HTERT RPE-1 (cell line): Measurements from ENCODE around the gene EMSY.

Experiments used
- in situ Hi-C: fragments of 300-500 bp; cut with MboI; formaldehyde crosslinking; loops from 4 replicates; pipeline ENCODE4 v1.14.3; 2020; ENCODE audit warnings: low sequenced_read_pairs

EMSY gene

DNA sequence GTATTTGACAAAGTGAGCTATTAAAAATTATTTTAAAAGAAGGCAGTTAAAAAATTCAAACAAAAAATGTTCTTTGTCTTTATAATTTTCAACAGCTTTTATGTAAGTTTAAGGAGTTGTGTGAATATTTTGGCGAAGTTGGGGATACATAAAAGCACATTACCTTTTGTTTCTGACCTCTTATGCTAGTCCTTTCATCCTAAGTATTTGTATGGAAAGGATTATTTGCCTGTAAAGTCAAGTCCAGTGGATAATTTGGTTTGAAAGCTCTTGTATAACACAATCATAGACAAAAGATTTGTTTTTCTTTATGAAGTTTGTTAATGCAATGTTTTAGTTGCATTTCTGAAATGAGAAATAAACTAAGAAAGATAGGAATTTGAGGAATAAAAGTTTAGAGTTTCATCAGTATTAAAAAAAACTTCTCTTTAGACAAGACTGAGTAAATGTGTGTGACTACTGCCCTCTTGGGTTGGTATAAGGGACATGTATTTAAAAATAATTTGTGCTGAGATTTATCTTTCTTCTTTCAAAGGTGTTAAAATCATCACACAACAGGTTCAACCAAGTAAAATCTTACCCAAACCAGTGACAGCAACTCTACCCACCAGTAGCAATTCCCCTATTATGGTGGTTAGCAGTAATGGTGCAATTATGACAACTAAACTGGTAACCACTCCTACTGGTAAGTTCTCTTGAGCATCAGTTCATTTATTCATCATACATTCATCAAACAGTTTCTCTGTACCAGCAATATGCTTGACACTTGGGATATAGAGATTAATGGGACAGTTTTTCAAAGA is 68.2 kb downstream of the EMSY start:
- in situ Hi-C loops = no loop called here

DNA sequence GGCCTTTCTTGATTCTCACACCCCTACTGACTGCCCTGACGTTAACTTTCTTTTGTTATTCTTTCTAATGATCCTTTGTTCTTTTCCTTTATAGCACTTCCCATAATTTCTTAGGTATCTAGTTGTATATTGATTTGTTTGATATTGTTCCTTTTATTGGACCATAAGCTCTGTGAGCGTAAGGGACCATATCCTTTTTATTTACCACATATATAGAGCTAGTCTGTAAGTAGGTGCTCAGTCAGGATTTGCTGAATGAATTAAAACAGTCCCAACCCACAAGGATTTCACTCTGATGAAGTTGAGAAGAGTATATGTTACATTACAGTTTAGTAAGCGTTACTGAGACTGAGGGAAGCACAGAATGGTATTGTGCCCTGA is 68.8 kb downstream of the EMSY start:
- in situ Hi-C loops = no loop called here

DNA sequence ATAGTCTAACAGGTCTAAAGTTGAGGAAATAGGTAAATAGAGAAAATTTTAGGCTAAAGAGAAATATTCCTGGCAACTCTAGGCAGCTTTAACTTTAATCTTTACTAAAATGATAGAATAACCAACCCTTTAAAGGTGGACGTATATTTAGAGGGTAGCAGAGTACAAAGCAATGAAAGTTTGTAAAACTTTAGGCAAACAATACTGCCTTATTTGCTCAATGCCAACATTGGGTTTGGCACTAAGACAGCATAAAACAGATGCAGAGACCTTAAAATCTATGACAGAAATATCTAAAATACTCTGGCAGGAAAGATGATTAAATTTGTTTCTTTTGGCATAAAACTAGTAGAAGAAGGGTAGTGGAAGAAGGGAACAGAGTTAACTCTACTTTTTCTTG is 70.7 kb downstream of the EMSY start:
- in situ Hi-C loops = no loop called here

DNA sequence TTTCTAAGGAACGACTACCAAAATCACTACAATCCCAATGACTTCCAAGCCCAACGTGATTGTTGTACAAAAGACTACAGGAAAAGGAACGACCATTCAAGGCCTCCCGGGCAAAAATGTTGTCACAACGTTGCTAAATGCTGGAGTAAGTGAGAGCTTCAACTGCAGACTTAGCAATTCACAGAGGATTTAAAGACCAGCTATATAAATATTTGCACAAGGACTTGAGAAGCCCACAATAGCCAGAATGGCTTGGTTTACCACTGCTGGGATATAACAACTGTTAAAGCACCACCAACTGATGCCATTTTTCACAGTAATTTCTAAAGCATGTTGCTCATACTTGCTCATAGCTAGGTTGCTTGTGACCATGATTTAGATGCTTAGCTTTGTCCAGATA is 78.3 kb downstream of the EMSY start:
- in situ Hi-C loops = no loop called here

DNA sequence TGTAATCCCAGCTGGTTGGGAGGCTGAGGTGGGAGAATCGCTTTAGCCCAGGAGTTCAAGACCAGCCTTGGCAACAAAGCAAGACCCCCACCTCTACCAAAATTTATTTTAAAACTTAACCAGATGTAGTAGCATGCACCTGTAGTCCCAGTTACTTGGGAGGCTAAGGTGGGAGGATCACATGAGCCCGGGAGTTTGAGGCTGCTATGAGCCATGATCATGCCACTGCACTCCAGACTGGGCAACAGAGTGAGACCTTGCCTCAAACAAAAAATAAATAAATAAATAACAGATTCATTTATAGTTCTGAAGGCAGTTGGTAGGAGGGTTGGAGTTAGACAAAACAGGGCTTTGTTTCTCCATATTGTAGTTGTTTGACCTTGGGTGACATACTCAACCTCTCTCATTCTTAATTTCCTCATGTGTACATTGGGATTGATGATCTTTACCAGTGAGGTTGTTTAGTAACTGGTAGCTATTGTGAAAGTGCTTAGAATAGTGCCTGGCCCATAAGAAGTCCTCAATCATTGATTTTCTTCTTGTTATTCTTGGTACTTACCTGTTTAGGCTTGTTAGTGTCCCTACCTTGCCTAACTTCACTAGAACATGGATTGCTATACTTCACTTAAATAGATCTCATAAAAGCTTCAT is 79.1 kb downstream of the EMSY start:
- in situ Hi-C loops = no loop called here

DNA sequence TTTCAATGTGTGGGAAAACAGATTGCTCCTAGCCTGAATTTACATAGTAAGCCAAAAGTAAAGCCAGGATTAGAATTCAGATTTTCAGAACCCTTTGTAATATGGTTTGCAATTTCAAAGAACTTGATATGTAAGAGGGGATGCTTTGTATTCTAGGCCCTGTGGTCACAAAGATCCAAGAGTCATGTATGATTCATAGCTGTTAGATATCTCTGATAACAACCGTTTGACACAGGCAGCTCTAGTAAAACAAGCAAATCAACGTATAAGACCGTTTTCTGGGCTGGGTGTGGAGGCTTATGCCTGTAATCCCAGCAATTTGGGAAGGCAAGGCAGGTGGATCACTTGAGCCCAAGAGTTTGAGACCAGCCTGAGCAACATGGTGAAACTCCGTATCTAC is 79.6 kb downstream of the EMSY start:
- in situ Hi-C loops = no loop called here

DNA sequence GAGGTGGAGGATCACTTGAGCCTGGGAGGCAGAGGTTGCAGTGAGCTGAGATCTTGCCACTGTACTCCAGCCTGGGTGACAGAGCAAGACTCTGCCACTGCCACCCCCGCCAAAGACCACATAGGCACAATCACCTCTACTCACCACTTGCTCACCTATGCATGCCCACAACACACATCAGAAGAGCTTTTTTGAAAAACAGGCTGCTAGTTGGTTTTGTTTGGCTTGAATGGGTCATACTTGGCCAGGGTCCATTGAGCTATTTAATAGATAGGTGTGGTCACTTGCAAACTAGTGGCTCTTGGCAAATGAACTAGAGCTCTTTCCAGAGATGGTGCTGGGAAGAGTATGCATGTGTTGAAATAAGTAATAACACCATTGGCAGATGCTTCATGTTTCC is 80.1 kb downstream of the EMSY start:
- in situ Hi-C loops = no loop called here

DNA sequence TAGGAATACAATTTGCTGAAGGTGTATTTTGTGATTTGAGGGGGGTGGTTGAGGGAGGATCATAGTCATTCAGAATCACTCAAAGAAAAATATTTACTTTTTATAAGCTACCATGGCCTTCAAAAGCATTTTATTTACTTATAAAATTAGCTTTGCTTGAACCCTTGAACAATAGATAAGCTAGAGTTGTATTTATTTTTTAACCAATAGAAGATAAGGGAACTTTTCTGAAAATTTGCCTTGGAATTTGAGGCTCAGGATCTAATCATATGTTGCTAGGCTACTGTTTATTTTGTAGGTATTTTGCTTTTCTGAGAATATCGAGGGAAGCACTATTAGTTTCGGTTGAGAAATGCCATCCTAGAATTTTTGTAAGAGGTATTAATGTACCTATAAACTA is 82.1 kb downstream of the EMSY start:
- in situ Hi-C loops = no loop called here

DNA sequence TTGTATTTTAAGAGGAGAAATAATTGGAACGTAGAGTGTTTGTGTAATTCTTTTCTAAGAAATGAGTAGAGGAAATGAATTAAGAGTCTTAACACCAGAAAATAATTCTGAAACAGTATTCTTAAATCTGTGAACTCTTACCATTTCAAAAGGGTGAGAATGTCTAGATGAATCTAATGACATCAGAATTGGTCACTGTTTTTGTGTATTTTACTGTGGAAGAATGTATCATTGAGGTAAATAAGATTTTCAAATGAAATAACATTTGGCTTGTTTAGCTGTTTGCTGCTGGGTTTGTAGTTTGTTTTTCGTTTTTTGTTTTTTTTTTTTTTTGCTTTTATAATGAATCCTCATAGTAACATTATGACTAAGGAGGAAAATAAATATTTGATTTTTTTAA is 97.6 kb downstream of the EMSY start:
- in situ Hi-C loops = no loop called here

DNA sequence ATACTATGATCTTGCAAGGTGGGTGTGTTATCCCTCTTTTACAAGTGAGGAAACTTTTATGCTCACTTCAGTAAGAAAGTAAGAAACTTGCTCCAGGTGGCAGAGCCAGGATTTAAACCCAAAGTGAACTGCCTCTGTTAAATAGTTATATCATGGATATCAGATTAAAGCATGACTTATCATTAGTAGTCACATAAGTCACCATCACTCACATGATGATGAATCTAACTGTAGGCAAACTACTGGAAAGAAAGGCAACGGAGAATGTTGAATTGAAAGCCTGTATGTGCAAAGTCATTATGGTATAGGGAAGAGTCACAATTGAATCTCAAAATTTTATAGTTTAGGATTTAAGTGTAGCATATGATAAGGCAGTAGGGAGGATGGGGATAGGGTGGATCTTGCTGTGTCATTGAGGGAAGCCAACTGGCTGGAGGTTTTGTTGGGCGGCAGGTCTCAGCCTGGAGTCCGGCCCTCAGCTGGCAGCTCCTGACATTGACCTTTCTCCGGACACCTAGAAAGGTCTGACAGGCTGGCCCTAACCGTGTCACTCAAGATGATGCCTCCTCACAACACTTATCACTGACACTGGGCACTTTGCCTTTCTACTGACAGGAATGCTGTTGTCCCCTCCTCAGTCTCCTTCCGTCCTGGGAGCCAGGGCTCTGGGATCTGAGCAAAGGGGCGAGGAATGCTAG is 98.3 kb downstream of the EMSY start:
- in situ Hi-C loops = no loop called here

DNA sequence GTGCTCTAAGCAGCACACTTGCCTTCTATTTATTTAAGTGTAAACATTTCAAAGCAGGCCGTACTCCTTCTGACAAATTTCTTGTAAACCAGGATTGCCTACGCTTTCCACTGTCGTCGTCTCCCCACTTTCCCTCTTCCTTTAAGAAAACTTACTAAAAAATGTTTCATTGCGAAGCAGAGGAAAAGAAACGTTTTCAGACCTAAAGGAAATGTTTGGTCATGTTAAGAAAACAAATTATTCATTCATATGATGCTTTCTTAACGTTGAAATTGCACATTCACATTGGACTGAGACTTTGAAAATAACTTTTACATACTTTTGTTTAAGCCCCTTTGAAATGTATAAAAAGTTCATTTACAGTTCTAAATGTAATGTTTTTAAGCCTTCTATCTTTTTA is 106.0 kb downstream of the EMSY start:
- in situ Hi-C loops = no loop called here

DNA sequence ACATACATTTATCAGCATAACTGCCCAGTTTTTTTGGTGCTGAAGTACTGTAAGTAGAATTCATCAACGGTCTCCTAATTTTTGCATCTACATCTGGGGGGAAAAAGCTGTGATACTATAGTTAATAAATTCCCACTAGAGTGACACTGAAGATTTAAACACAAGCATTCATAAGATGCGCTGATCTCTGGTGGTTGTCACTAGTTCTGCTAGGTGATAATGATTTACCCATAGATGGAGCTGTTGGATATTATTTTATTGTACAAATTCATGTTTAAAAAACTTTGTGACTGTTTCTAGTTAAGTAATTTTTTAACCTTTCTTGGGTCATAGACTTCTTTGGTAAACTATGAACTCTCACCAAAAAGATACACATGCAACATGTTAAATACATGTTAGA is 106.6 kb downstream of the EMSY start:
- in situ Hi-C loops = no loop called here

DNA sequence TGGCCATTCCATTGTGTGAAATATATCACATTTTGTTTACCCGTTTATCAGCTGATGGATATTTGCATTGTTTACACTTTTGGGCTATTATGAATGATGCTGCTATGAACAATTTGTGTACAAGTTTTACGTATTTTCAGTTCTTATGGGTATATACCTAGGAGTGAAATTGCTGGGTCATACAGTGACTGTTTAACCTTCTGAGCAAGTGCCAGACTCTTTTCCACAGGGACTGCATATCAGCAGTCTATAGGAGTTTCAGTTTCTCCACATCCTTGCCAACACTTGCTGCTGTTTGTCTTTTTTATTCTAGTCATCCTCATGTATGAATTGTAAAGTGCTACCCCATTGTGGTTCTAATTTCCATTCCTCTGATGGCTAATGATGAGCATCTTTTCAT is 108.2 kb downstream of the EMSY start:
- in situ Hi-C loops = no loop called here

DNA sequence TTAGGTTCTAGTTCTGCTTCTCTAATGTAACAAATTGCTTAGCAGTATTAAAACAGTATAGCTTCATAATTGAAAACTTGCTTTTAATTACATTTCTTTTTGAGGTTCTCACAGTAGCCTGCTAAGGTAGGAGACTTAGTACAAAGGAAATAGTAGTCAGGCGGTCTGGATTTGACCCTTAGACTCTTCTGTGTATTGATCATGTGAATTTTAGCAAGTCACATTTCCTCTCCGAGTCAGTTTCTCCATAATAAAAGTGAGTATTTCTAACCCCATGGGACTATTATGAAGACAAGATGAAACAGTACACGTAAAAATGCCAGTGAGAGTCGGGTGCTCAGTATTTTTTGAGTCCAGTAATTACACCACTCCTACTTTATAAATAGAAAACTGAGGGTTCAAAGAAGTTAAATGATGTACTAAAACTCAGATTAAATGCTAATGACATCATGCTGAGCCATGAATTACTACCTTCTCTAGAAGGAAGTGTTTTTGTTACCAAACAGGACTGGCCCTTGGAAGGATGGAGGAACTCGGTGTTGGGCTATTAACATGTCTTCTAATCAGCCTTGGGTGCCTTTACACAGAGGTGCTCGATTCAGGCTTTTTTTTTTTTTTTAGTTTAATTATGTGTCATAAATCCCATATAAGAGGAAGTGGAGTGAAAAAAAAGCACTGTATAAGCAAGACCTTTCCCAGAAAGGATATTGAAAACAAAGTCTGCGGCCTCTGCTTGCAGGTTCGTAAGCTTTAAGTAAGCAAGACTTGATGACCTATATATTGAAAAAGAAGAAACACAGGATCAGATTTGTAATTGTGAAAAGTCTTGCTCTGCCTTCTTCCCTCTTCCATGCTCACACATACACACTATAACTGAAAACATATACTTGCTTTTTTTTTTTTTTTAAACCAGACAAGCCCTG is 109.0 kb downstream of the EMSY start:
- in situ Hi-C loops = no loop called here

DNA sequence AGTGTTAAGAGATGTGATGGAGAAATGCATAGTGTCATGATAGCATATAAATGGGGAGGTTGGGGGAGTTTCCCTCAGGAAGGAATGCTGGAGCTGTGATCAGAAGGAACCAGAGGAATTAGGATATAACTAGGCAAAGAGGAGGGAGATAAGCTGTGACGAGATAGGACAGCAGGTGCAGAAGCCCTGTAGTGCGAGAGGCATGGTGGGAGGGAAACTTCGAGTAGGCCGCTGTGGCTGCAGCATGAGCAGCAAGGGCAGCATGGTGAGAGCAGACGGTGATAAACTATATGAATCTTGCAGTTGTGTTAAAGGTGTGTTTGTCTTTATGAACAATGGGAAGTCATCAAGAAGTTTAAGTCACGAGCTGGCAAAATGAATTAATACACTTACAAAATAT is 109.9 kb downstream of the EMSY start:
- in situ Hi-C loops = no loop called here

DNA sequence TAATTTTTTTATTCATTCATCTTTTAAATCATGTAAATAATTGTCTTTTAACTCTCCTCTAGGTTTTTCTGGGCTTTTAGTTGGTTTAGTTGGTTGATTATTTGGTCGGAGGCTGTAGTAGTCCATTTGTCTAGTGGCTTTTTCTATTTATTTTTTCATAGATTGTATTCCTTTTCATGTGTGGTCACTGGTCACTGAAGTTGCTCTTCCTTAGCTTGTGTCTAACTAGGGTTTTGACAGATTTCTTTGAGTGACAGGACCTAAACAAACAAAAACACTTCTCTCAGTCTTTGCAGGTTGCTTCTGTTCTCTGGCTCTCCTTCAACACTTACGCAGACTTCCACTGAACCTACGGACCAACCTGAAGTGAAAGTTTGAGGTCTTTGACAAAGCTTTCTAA is 112.6 kb downstream of the EMSY start:
- in situ Hi-C loops = no loop called here

DNA sequence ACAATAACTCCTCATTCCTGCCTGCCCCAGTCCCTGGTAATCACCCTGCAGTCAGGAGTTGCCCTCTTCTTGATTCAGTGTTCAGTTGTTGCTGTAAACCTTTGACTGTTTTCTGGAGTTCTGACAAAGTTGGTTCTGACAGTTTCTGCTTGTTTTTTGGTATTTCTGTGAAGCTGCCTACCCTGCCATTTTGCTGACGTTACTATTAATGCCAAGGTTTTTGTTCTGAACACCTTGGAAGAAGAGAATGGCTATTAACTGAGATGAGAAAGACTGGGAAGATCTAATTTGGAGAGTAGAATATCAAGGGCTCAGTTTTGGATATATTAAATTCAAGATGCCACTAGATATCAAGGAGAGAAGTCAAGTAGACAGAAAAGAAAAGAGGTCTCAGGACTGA is 113.7 kb downstream of the EMSY start:
- in situ Hi-C loops = no loop called here

DNA sequence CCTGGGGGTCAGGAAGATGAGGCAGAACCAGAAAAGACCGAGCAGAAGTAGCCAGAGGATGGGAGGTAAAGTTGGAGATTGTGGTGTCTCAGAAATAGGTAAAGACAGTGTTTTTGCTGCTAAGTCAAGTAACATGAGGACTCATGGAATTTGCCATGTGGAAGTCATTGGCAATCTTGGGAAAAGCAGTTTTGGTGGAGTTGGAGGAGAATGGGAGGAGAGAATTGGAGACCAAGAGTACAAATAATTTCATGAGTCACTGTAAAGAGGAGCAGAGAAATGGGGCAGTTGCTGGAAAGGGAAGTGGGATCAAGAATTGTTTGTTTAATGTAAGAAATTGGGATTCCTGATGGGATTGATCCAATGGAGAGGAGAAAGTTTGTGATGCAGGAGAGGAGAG is 114.1 kb downstream of the EMSY start:
- in situ Hi-C loops = no loop called here

DNA sequence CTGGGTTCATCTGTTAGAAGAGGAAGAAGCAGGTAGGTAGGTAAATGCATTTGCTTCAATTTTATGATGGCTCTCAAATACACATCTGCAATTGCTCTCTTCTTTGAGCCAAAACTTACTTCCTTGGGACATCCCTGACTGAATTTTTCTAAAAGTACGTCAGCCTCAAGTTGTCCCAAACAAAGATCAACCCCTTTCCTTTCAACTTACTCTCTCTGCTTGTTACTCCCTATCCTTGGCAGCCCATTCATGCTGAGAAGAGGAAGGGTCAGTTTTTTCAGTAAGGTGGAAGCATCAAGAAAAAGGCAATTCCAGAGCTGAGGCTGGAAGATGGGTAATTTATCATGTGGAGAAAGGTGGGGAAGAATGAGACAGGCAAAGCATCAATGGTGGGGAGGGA is 114.5 kb downstream of the EMSY start:
- in situ Hi-C loops = no loop called here

DNA sequence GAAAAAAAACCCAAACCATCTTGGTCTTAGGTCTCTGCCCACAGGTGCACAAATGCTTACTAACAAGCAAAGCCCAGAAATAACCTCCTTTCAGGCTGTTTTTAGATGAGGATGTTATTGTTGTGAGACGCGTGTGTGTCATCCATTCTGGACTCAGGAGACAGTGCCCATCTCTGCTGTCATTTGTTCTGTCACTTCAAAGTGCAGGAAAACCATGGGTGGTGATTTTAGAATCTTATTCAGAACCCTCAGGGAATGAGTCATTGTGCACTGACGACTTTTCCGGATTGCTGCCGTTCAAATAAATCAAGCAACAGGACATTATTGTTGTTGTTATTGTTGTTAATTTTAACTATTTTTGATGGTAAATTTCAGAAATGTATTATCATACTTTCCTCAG is 115.4 kb downstream of the EMSY start:
- in situ Hi-C loops = no loop called here

DNA sequence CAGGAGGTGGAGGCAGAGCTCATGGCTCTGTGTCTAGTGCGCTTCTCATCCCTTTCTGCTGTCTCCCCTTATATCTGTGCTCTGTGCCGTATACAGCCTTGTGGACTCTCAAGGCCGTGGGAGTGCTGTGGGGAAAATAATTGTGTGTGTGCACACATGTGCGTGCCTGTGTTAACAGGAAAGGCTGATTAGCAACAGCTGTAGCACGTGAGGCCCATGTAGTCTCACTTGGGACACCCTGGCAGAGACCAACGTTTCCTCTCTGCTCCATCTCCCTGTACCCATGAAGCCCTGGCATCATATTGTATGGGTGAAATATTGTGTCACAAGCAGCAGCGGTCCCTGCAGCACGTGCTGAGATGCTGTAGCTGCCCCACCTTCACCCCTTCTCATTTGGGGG is 116.4 kb downstream of the EMSY start:
- in situ Hi-C loops = no loop called here
